Ureter (tissue), 1 donor: ENCODE measurements around the gene SCNN1G. TPM values are rescaled to one million over a fixed set of nuclear protein-coding genes. Genes with fewer than 3 reads are reported as not detected.

Experiments used
- DNase-seq: peaks from one replicate; pipeline ENCODE4 v3.0.0-alpha.2; 2020; ENCODE audit warnings: low spot score
- total RNA-seq: library from RNA; stranded (reverse); gene quantifications from one replicate; pipeline ENCODE4 v1.2.4, GENCODE V29; 2023
- donor health status: DM: yes; HTN: yes; CAD: no.

Gene SCNN1G
- total RNA-seq, 1 donor from 2014 or later: 18.9 TPM

- no peak for DNase-seq
Measured at GRCh38 chr16:23196539-23196938, 14.0 kb downstream of the SCNN1G start.

GRCh38 chr16:23202166-23202565 is 19.6 kb downstream of the SCNN1G start:
- no peak for DNase-seq

- DNase-seq: no peak
Measured at GRCh38 chr16:23206986-23207385, 24.4 kb downstream of the SCNN1G start.

GRCh38 chr16:23207485-23207884 is 24.9 kb downstream of the SCNN1G start:
- no peak for DNase-seq

- DNase-seq: no peak
Measured at GRCh38 chr16:23209606-23210005, 27.1 kb downstream of the SCNN1G start.

- no peak for DNase-seq
Measured at GRCh38 chr16:23213831-23214230, 31.3 kb downstream of the SCNN1G start.

GRCh38 chr16:23214796-23215195 is 32.3 kb downstream of the SCNN1G start:
- DNase-seq: no peak

- DNase-seq: no peak
Measured at GRCh38 chr16:23215435-23215834, 32.9 kb downstream of the SCNN1G start.

GRCh38 chr16:23216658-23217246 is 34.2 kb downstream of the SCNN1G start:
- no peak for DNase-seq

- no peak for DNase-seq
Measured at GRCh38 chr16:23217646-23218045, 35.1 kb downstream of the SCNN1G start.

- no peak for DNase-seq
Measured at GRCh38 chr16:23222929-23223328, 40.4 kb downstream of the SCNN1G start.

- DNase-seq: no peak
Measured at GRCh38 chr16:23223368-23223767, 40.8 kb downstream of the SCNN1G start.

- no peak for DNase-seq
Measured at GRCh38 chr16:23225109-23225508, 42.6 kb downstream of the SCNN1G start.

GRCh38 chr16:23225634-23226033 is 43.1 kb downstream of the SCNN1G start:
- DNase-seq: no peak

GRCh38 chr16:23227529-23227928 is 45.0 kb downstream of the SCNN1G start:
- no peak for DNase-seq

GRCh38 chr16:23229714-23230113 is 47.2 kb downstream of the SCNN1G start:
- no peak for DNase-seq

- DNase-seq: no peak
Measured at GRCh38 chr16:23232806-23233205, 50.3 kb downstream of the SCNN1G start.

- DNase-seq: no peak
Measured at GRCh38 chr16:23235176-23235575, 52.6 kb downstream of the SCNN1G start.

GRCh38 chr16:23236983-23237382 is 54.4 kb downstream of the SCNN1G start:
- DNase-seq: no peak

- no peak for DNase-seq
Measured at GRCh38 chr16:23240994-23241393, 58.4 kb downstream of the SCNN1G start.

- no peak for DNase-seq
Measured at GRCh38 chr16:23244122-23244521, 61.6 kb downstream of the SCNN1G start.

- no peak for DNase-seq
Measured at GRCh38 chr16:23245268-23245667, 62.7 kb downstream of the SCNN1G start.

GRCh38 chr16:23248261-23249194 is 66.0 kb downstream of the SCNN1G start:
- DNase-seq: no peak
